ENCODE data around the gene CLDN18.

GRCh38 chr3:138066383-138066782, 56.4 kb downstream of the CLDN18 start:
- TF ChIP-seq ZNF24 (IDR thresholded peaks at IDR 0.05) (no peak), ETV6 (IDR thresholded peaks at IDR 0.05; ENCODE audit: borderline replicate concordance in 1 of 2, low read depth in 2 of 2, low read length in 1 of 2) (no peak), ETV6 (CRISPR knock-in tag; IDR thresholded peaks at IDR 0.05; ENCODE audit: borderline replicate concordance) (no peak), ZNF57 (CRISPR knock-in tag; IDR thresholded peaks at IDR 0.05) (no peak), YY1 (IDR thresholded peaks at IDR 0.05; ENCODE audit: borderline replicate concordance in 1 of 3, control insufficient read depth in 1 of 3, extremely low read depth in 1 of 3, insufficient read depth in 3 of 3, insufficient read length in 1 of 3, insufficient replicate concordance in 2 of 3, low read depth in 1 of 3, low read length in 2 of 3) (no peak), ZNF592 (IDR thresholded peaks at IDR 0.05) (no peak), EZH2 (IDR thresholded peaks at IDR 0.05; ENCODE audit: borderline replicate concordance, low read depth, low read length) (no peak), POLR2A (conservative IDR thresholded peaks at IDR 0.05) (no peak)
